HG03196 (cell line): ENCODE data around the gene UBL4A.

Experiments
- ATAC-seq: cut with Tn5 transposase; IDR thresholded peaks from one replicate; pipeline ENCODE4 v1.9.1; 2021; ENCODE audit not compliant: unreplicated experiment

The UBL4A gene

DNA sequence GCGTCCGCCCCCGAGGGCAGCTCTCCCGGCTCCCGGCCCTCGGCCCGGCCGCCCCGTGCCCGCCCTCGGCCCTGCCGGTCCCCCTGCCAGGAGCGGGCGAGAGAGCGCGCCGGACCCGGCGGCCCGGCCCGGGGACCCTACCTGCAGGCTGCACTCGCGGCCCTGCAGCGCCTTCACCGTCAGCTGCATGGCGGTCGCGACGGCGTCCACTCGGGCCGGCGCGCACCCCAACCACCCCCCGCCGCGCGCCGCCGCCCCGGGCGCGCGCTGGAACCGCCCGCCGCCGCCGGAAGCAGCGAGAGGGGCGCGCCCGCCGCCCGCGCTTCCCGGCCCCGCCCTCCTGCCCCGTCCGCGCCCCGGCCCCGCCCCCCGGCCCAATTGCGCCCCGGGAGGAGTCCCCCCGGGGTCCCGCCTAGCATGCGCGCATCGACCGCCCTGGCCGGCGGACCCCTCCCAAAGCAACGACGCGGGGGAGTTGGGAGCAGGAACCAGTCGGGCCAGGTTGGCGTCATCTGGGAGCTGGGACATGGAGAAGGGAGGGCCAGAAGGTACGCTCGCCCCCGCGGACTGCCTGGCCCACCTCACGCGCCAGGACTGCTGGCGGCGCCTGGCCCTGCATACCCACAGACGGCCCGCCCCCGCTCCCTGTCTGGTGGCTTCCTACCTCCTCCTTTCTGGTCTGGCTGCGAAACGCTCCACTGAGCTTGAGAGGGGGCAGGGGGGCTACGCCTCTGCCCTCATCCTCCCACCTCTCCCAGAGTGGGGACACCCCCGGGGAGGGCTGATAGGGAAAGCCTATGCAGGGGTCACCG, at the start of gene UBL4A:
UBL4A (minus strand) TSS at position 220 of the 812 bp plus-strand sequence; CDS start at position 189, 31 bp downstream.
- ATAC-seq = no peak

DNA sequence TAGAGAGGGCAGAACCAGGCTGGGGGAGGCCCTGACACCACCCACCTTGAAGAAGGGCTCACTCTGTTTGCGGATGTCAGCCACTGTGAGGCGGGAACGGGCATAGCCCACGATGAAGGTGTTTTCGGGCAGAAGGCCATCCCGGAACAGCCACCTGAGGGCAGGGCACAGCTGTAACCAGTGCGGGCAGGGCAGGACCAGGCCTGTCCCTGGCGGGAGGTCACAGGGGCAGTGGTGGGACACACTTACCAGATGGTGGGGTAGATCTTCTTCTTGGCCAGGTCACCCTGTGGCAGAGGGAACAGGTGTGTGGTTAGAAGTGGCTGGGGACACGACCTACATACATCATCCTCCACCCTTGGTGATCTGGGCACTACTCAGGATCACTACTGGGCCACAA, 49.5 kb upstream of the UBL4A start:
- ATAC-seq = no peak

DNA sequence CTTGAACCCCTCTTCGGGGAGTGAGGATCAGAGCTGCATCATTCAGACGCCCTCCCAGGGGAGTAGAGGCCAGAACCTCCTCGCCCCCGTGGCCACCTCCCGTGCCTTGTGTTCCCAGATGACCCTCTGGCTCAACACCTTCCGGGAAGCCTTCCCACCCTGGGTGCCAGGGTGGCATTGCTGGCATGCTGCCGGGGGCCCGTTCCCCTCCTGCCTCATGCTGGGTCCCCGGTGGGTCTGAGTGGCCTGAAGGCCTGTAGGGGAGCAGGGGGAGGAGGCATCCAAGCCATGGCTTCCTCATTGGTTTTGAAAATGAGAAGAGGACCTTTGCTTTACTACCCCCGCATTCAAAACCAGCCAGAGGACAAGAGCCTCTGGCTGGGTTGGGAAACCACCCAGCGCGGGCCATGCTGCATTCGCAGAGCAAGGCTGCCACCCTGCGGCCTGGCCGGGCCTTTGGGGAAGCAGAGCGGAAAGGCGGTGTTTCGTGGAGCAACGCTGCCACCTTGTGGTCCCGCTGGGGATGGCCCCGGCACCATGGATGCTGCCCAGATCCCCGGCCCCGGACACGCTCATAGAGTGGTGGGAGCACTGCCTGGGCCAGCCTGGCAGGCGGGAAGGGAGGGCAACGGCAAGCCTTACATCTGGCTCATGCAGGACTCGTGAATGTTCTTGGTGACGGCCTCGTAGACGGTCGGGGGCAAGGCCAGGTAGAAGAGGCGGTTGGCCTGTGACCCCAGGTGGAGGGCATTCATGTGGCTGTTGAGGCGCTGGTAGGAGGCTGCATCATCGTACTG, 48.3 kb upstream of the UBL4A start:
- ATAC-seq = peak; percentile 77

DNA sequence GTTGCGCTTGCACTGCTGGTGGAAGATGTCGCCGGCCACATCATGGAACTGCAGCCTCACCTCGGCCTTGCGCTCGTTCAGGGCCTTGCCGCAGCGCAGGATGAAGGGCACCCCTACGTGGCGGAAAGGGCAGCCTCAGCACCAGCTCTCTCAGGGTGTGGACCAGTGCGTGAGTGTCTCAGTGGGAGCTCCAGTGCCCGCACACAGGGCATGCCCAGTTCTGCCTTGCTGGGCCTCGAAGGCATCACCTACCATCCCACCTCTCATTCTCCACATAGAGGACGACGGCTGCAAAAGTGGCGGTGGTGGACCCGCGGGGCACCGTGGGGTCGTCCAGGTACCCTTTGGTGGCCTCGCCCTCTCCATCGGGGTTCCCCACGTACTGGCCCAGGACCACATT, 46.3 kb upstream of the UBL4A start:
- no peak for ATAC-seq

DNA sequence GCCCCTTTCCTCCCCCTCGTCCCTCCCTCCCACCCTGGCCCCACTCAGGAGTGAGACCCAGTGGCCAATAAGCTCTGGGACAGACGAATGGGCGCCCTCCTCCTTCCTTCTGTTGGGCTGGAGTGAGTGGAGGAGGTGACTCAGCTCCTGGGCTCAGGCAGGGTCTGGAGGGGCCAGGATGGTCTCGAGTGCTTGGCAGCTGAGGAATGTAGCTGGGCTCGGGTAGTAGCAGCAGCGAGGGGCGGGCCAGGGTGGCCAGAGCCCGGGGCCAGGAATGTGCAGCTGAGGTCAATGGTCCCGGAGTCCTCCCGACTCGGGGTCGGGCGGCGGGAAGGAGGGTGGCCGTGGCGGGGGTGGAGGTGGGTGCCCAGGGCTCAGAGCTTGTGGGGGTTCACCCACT, 45.2 kb upstream of the UBL4A start:
- ATAC-seq = no peak

DNA sequence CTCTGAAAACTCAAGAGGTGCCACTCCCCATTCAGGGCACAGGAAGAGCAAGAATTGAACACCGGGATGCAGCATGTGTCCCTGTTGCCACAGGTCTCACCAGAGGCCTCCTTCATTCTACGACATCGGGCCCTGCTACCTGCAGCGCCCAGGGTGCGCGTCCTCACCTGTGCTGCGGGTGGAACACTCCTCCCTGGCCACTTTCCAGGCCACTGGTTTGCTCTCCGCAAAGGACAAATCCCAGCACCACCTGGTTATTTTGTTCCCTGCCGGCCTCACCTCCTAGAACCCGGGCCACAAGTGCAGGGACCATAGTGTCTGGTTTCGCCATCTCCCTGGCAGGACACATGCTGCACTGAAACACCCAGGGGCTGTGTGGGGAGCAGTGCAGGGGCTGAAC, 43.9 kb upstream of the UBL4A start:
- no peak for ATAC-seq

DNA sequence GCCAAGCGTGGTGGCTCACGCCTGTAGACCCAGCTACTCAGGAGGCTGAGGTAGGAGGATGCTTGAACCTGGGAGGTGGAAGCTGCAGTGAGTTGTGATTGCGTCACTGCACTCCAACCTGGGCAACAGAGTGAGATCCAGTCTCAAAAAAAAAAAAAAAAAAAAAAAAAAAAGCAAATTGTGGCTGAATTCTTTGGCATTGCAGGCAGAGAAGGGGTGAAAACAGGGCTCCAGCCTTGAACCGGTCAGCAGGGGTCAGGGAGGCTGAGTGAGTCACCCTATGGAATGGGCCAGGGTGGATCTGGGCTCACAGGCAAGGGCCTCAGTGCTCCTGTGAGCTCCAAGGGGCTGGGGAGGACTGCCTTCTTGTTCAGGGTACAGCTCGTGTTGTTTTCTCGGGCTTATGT, 42.8 kb upstream of the UBL4A start:
- ATAC-seq = no peak

DNA sequence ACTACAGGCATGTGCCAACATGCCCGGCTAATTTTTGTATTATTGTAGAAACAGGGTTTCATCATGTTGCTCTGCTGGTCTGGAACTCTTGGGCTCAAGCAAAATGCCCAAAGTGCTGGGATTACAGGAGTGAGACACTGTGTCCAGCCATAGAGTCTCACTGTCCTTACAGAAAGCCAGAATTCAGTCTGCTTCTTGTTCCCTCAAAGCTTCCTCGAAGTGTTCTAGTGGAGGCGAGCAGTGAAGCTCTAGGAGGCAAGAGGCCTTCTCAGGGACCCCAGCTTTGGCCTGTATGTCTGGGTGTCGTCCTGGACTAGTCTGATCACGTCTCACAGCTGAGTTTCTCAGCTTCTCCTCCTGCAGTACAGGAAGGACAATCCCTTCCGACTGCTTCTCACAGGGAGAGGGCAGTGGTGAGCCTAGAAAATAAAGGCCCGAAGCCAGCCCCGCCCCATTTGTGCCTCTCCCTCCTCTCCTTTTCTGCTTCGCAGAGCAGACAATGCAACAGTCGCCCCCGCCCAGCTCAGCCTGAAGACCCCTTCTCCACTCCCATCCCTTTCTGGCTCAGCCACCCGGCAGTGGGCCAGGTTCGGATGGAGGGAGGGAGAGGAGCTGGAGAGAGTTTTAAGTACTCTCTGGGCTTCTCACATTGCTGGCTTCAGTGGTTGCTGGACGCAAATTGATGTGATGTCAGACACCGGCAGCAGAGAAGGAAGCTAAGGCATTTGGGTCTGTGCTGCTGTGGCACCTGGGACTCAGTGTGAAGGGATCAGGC, 40.7 kb upstream of the UBL4A start:
- peak; percentile 90 for ATAC-seq

DNA sequence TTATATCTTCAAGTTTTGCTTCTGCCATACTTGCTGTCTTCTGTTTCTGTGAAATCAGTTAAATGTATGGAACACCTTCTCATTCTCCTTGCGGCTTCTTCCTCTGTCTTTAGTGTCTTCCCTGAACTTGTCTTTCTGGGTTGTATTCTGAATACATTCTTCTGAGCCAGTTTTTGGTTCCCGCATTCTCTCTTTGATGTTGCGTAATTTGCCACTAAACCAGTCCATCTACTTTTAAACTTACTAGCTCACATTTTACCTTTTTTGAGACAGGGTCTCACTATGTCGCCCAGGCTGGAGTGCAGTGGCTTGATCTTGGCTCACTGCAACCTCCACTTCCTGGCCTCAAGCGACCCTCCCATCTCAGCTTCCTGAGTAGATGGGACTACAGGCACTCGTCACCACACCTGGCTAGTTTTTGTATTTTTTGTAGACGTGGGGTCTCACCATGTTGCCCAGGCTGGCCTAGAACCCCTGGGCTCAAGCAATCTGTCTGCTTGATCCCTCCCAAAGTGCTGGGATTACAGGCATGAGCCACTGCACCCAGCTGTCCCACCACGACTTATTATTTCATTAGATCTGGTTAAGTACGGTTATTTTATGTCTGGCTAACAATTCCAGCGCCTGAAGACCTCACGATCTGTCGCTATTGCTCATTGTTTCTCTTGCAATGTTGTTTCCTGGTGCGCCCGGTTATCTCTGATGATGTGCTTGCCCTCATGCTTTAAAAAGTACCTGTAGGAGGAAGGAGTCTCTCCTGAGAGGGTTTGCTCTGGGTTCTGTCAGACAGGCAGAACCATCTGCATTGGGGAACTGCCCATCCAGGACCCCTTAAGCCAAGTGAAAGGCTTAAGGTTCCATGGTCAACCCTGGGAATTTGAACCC, 39.4 kb upstream of the UBL4A start:
- ATAC-seq = no peak

DNA sequence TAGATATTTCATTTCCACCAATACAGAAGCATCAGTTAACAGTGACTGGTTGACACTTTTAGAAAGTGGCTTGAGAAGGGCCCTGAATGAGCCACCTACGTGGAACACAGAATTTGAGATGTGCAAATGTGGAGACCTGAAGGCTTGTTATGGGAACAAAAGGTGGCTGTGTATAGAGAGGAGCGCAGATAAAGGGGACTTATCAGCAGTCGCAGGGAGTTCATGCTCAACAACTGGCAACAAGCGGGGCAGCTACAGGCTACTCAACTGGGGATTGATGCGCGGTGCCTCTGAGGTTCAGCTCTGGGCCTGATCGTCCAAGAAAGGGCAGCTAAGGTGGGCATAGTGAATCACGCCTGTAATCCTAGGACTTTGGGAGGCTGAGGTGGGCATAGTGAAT, 33.0 kb upstream of the UBL4A start:
- no peak for ATAC-seq

DNA sequence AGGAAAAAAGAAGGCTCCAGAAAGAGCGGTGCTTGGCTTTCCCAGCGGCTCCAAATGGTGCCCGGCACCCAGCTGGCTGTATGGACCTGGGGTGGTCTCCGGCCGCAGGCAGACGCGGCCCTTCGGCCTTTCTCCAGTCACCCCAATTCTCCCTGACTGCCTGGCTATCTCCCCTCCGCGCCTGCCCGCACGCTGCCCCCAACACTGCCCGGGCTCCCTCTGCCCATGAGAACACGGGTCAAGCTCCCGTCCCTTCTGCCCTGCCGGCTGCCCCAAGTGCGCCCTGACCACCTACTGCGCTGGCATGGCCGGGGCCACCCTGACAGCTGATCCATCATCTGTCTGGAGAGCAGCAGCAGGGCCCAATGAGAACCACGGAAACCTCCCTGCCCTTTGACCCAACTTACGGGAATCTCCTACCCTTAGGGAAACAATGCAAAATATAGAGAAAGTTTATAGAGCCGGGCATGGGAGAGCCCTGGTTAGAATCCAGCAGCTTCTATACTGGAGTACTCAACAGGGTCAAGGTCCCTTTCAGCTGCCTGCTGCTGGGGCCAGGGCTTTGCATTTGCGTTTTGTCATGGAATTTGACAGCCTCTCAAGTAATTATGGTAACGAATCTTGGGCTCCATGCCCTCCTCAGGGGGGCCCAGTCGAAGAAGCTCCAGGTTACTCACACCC, 30.8 kb upstream of the UBL4A start:
- ATAC-seq = no peak

DNA sequence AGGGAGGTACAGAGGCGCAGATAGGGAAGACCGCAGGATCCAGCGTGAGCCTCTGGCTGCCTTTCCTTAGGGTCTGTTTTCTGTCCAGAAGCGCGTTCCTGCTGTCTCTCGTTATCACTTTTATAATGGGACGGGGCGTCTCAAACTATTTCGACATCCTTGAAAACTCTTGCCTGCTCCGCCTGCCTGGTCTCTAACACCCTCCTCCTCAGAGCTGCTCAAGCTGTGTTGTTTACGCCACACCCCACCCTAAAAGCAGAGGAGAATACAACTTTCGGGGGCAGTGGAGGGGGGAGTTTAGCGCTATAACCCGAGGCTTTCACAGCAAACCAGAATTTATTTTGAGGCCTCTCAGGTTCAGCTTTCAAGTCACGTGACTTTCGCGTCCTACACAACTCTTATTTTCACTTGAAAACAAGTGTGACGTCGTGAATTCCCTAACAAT, 30.3 kb upstream of the UBL4A start:
- ATAC-seq = no peak

DNA sequence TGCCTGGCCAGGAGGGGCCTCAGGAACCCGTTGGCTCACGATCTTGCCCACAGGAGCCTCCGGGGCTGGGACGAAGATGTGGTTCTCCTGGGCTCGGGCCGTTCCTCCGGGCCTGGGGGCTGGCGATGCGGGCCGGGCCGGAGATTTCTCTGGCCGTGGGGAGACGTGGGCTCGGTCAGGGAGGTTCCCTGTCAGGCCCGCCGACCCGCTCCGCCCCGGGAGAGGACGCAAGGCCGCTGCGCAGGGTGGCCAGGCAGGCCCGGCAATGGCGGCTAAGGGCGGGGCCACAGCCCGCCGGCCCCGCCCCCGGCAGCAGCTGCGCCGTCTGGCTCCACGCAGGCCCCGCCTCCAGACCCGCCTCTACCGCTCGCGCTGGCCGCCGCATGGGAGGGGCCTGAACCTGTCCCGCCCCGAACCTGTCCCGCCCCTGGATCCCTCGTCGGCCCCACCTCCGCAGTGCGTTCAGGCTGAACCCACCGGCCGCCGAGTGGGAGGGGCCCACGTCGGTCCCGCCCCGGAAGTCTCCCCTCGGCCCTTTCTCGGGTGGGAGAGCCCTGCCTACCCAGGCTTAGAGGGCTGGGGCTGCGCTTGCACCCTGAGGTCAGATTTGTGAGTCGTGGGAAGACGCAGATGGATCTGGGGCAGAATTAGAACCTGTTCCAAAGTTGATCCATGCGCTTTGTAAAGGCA, 29.7 kb upstream of the UBL4A start, which contains the start of gene FAM3A:
FAM3A (minus strand) TSS at position 267 of the 690 bp plus-strand sequence. CDS start 460 bp downstream, outside the sequence.
- peak; percentile 94 for ATAC-seq

DNA sequence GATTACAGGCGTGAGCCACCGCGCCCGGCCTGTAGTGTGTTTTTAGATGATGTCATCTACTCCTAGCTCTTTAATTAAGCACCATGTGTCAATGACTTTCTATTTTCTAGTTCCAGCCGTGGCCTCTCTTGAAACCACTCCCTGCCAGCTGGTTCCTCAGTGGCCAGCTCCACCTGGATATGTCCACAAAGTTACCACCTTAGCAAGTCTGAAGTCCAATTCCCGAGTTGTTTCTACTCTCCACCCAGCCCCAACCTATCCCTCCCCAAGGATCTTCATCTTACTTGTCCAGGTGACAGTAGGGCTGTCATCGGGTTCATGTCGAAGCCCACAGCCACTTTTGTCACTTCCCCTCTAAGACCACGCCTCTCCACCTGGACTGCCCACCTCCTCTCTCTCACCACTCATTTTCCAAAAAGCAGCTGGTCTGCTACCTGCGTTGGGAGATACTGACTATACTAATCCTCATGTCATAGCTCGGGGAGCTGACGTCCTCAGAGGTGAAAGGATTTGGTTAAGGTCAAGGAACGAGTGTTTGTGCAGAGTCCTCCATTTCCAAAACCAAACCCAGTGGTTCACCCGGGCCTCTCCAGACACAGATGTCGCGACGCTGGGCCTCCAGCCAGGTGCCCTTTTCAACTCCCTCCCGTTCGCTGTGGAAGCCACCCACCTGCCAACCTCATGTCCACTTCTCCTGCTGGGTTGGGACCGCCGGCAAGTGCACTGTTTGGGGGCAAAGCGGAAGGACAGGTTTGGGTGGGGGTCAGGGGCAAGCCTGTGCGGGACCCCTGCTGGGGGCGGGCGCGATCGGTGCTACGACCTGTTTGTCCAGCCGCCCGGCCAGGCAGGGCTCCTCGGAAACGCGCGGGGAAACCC, 28.9 kb upstream of the UBL4A start:
- no peak for ATAC-seq

DNA sequence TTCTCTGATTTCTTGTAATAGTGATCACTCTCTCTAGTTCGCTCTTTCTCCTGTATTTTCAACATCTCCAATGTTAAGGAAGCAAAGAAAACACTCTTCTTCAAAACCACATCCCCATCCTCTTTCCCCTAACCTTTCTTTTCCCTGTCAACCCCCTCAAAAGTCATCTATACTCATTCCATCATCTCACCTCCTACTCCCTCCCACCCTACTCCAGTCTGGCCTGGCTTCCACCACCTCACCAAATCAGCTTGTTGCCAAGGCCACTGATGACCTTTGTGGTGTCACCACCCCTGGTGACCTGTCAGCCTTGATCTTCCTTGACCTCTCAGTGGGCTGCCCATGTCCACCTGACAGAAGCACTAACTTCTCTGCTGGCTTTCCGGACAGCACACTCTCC, 27.3 kb upstream of the UBL4A start:
- no peak for ATAC-seq

DNA sequence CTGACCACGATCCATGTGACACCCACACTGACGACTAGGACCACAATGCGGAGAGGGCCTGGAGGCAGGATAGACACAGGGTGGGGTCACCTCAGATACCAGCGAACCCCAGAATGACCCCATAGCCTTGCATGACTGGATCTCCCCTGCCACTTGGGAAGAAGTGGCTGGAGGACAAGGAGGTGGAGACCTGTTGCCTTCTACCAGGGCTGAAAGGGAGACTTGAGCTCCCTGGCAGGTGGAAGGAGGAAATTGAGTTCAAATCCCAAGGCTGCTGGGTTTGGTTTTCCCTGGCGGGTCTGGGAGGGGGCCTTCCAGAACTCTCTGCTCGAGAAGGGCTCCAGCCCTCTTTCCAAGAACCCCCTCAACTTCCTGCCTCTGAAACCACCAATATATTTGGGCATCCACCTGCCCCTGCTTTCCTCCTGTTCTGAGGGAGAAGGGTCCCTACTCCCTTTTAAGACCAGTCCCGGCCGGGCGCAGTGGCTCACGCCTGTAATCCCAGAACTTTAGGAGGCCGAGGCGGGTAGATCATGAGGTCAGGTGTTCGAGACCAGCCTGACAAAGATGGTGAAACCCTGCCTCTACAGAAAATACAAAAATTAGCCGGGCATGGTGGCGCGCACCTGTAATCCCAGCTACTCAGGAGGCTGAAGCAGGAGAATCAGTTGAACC, 26.6 kb upstream of the UBL4A start:
- ATAC-seq = no peak

DNA sequence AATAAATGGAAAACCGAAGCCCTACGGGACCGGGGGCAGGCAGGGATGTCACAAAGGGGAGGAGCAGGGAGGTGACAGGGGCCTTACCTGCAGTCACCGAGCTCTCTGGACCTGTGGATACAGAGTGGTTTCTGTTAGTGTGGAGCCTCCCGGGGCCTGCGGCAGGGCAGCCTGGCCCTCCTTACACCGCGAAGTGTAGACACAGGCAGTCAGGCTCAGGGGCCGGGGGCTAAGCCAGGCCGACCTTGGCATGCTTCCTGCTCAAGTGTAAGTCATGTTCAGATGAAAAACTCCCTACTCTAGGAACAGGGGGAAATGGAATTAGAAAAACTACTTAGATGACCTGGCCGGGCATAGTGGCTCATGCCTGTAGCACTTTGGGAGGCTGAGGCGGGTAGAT, 25.3 kb upstream of the UBL4A start:
- ATAC-seq = no peak

DNA sequence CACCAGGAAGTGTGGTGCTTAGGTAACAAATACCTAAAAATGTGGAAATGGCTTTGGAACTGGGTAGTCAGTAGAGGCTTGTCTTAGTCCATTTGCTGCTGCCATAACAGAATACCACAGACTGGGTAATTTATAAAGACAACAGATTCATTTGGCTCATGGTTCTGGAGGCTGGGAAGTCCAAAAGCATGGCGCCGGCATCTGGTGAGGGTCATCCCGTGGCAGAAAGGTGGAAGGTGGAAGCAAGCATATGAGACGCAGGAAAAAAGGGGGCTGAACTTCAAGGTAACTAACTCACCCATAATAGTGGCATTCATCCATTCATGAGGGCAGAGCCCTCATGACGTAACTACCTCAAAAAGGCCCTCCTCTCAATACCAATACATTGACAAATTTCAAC, 23.0 kb upstream of the UBL4A start:
- no peak for ATAC-seq
